H1 (cell line): Measurements from ENCODE around the gene HSD11B1L. TPM values are rescaled to one million over a fixed set of nuclear protein-coding genes. Genes with fewer than 3 reads are reported as not detected.
A peak's percentile ranks its signal among the peaks of the same experiment; 100 is the strongest.

ENCODE experiments used
- CTCF ChIA-PET: fragments of 300-600 bp; sonication (Branson Sonifier 250); formaldehyde crosslinking; loops from one replicate; lab custom pipeline; 2021; ENCODE audit not compliant: partially characterized antibody; lab: Charles Lee
- POLR2A ChIA-PET: fragments of 300-600 bp; sonication (Branson Sonifier 250); formaldehyde crosslinking; loops from one replicate; lab custom pipeline; 2021; ENCODE audit warnings: inconsistent platforms; ENCODE audit not compliant: partially characterized antibody; lab: Charles Lee
- DNase-seq, 2 experiments: peaks; one replicate each; pipeline versions ENCODE4 v3.0.0 to v3.0.0-alpha.2; 2010 to 2022; ENCODE audit warnings: low spot score in 2 of 2, low read depth in 1 of 2, mixed read lengths in 1 of 2
- FAIRE-seq: peaks from 2 replicates; lab custom pipeline; 2011; peaks lifted over from hg19 to GRCh38; lab: Jason Lieb, UNC
- H2AFZ ChIP-seq: 2 replicates; pipeline ENCODE4 v1.8.1; 2012; ENCODE audit warnings: low read length, inconsistent platforms
- H2AK5ac ChIP-seq: 2 replicates; pipeline ENCODE4 v1.6.1; 2013; ENCODE audit warnings: low read depth, low read length
- H2BK120ac ChIP-seq: replicated peaks from 2 replicates; pipeline ENCODE3; 2013; ENCODE audit warnings: low read depth, low read length, inconsistent platforms
- H2BK12ac ChIP-seq: 2 replicates; pipeline ENCODE4 v1.6.1; 2013; ENCODE audit warnings: low read depth, low read length
- H2BK15ac ChIP-seq: 2 replicates; pipeline ENCODE4 v1.6.1; 2013; ENCODE audit warnings: low read length
- H2BK20ac ChIP-seq: 2 replicates; pipeline ENCODE4 v1.6.1; 2013; ENCODE audit warnings: low read length
- H2BK5ac ChIP-seq: 2 replicates; pipeline ENCODE4 v1.6.1; 2013; ENCODE audit warnings: low read depth, low read length
- H3K14ac ChIP-seq: 2 replicates; pipeline ENCODE4 v1.6.1; 2013; ENCODE audit warnings: inconsistent platforms; ENCODE audit not compliant: insufficient read length
- H3K18ac ChIP-seq: 2 replicates; pipeline ENCODE4 v1.6.1; 2013; ENCODE audit warnings: low read length; ENCODE audit errors: extremely low read depth
- H3K23ac ChIP-seq: 2 replicates; pipeline ENCODE4 v1.6.1; 2013; ENCODE audit warnings: inconsistent platforms; ENCODE audit not compliant: insufficient read length
- H3K23me2 ChIP-seq: 2 replicates; pipeline ENCODE4 v1.6.1; 2013; ENCODE audit warnings: low read depth, low read length
- H3K27ac ChIP-seq: 2 replicates; pipeline ENCODE4 v1.6.1; 2011; ENCODE audit warnings: low read depth, low read length, inconsistent platforms
- H3K27me3 ChIP-seq, 4 experiments: replicated peaks in 1 of 4; 1 replicate in 1 of 4; 2 replicates in 3 of 4; pipeline versions ENCODE4 v1.6.1 to v1.8.1; 2011 to 2013; ENCODE audit warnings: low read length in 3 of 4, mild to moderate bottlenecking in 3 of 4, inconsistent platforms in 2 of 4, mixed read lengths in 2 of 4, moderate library complexity in 1 of 4; ENCODE audit not compliant: control insufficient read depth in 3 of 4, insufficient read depth in 3 of 4; ENCODE audit errors: extremely low read depth in 1 of 4
- H3K36me3 ChIP-seq, 4 experiments: 2 replicates each; pipeline versions ENCODE4 v1.6.1 to v1.8.1; 2011 to 2013; ENCODE audit warnings: mild to moderate bottlenecking in 4 of 4, low read length in 3 of 4, moderate library complexity in 2 of 4, control low read depth in 1 of 4, inconsistent platforms in 1 of 4; ENCODE audit not compliant: insufficient read depth in 4 of 4, control insufficient read depth in 2 of 4
- H3K4ac ChIP-seq: replicated peaks from 2 replicates; pipeline ENCODE3; 2013; ENCODE audit warnings: low read length, low read depth, mixed read lengths, inconsistent platforms; ENCODE audit not compliant: insufficient read length
- H3K4me1 ChIP-seq, 4 experiments: replicated peaks in 1 of 4; 1 replicate in 1 of 4; 2 replicates in 3 of 4; pipeline versions ENCODE4 v1.6.1 to v1.8.1; 2011 to 2013; ENCODE audit warnings: low read length in 3 of 4, inconsistent platforms in 2 of 4, mixed read lengths in 1 of 4; ENCODE audit not compliant: insufficient read depth in 4 of 4, control insufficient read depth in 3 of 4
- H3K4me2 ChIP-seq, 2 experiments: 2 replicates each; pipeline versions ENCODE4 v1.6.1 to v1.8.1; 2011 to 2013; ENCODE audit warnings: low read depth in 2 of 2, low read length in 2 of 2, control low read depth in 1 of 2, inconsistent platforms in 1 of 2, mild to moderate bottlenecking in 1 of 2; ENCODE audit not compliant: insufficient read depth in 1 of 2
- H3K4me3 ChIP-seq, 4 experiments: fragments of 200-600, 300-600 bp in 1 of 4; sonication (generic), shearing (Covaris generic), sonication (Bioruptor Twin) in 1 of 4; 2 replicates each; pipeline versions ENCODE4 v1.5.1 to v1.8.1; 2011 to 2016; ENCODE audit warnings: low read length in 4 of 4, low read depth in 3 of 4, control low read depth in 2 of 4, inconsistent platforms in 2 of 4, mild to moderate bottlenecking in 2 of 4, mixed read lengths in 1 of 4, moderate library complexity in 1 of 4; ENCODE audit not compliant: insufficient read depth in 2 of 4; ENCODE audit errors: extremely low read depth in 1 of 4
- H3K56ac ChIP-seq: replicated peaks from 2 replicates; pipeline ENCODE3; 2013; ENCODE audit warnings: low read depth, mild to moderate bottlenecking, mixed read lengths, low read length, inconsistent platforms; ENCODE audit not compliant: insufficient read length
- H3K79me1 ChIP-seq: 2 replicates; pipeline ENCODE4 v1.6.1; 2013; ENCODE audit warnings: low read depth, low read length, control low read depth
- H3K79me2 ChIP-seq, 2 experiments: 2 replicates each; pipeline versions ENCODE4 v1.6.1 to v1.8.1; 2012 to 2013; ENCODE audit warnings: low read length in 2 of 2, mild to moderate bottlenecking in 2 of 2, inconsistent platforms in 1 of 2; ENCODE audit not compliant: insufficient read depth in 2 of 2, control insufficient read depth in 1 of 2
- H3K9ac ChIP-seq, 4 experiments: replicated peaks in 1 of 4; 1 replicate in 1 of 4; 2 replicates in 3 of 4; pipeline versions ENCODE4 v1.6.1 to v1.8.1; 2011 to 2013; ENCODE audit warnings: low read depth in 3 of 4, low read length in 3 of 4, control low read depth in 2 of 4, mild to moderate bottlenecking in 2 of 4, moderate library complexity in 2 of 4, inconsistent platforms in 1 of 4; ENCODE audit errors: extremely low read depth in 1 of 4
- H3K9me3 ChIP-seq, 2 experiments: 2 replicates each; pipeline versions ENCODE4 v1.6.1 to v1.8.1; 2012 to 2013; ENCODE audit warnings: mild to moderate bottlenecking in 2 of 2, moderate library complexity in 2 of 2, control low read depth in 1 of 2, inconsistent platforms in 1 of 2, low read depth in 1 of 2, low read length in 1 of 2, mixed read lengths in 1 of 2; ENCODE audit not compliant: insufficient read depth in 2 of 2
- H4K20me1 ChIP-seq, 2 experiments: replicated peaks in 1 of 2; 2 replicates each; pipeline versions ENCODE3 to v1.8.1; 2011 to 2013; ENCODE audit warnings: inconsistent platforms in 2 of 2, low read length in 2 of 2, mild to moderate bottlenecking in 1 of 2; ENCODE audit not compliant: insufficient read depth in 2 of 2, control insufficient read depth in 1 of 2
- H4K5ac ChIP-seq: 2 replicates; pipeline ENCODE4 v1.6.1; 2013; ENCODE audit warnings: low read length, low read depth, mixed read lengths, inconsistent platforms; ENCODE audit not compliant: insufficient read length
- H4K8ac ChIP-seq: 2 replicates; pipeline ENCODE4 v1.8.0; 2013; ENCODE audit warnings: mild to moderate bottlenecking, moderate library complexity, low read length, inconsistent platforms; ENCODE audit not compliant: insufficient read depth; ENCODE audit errors: extremely low read depth
- H4K91ac ChIP-seq: replicated peaks from 2 replicates; pipeline ENCODE3; 2013; ENCODE audit warnings: low read length, mixed read lengths, inconsistent platforms; ENCODE audit not compliant: insufficient read length
- CEBPB ChIP-seq: IDR thresholded peaks from 2 replicates; pipeline ENCODE4 v1.6.1; 2012; ENCODE audit warnings: low read depth, low read length
- KDM1A ChIP-seq: fragments of 200-600, 300-600 bp; sonication (generic); IDR thresholded peaks from 2 replicates; pipeline ENCODE4 v1.7.1; 2016; ENCODE audit warnings: mild to moderate bottlenecking, low read length, borderline replicate concordance
- RFX5 ChIP-seq: IDR thresholded peaks from 2 replicates; pipeline ENCODE4 v1.6.1; 2011; ENCODE audit warnings: low read depth, low read length, improper control_type of control experiment, borderline replicate concordance
- WGBS, 2 experiments: shearing (Covaris generic) in 1 of 2; methylation state at CpG; one replicate each; pipeline versions ENCODE4 v1.1.6 to v1.1.7; 2013 to 2015; ENCODE audit warnings: low lambda C conversion rate in 2 of 2, mixed read lengths in 2 of 2, inconsistent platforms in 1 of 2, low coverage in 1 of 2, missing lambda C conversion rate in 1 of 2; ENCODE audit not compliant: insufficient replicate concordance in 2 of 2, insufficient coverage in 1 of 2, insufficient read length in 1 of 2; ENCODE audit errors: extremely low coverage in 1 of 2, missing lambda C conversion rate in 1 of 2; 5-methylcytosine and 5-hydroxymethylcytosine counted together
- polyA plus RNA-seq, 7 experiments: library from polyadenylated mRNA; depleted of rRNA in 3 of 7; stranded (reverse) in 5 of 7; unstranded in 2 of 7; fragments of >200 nt in 5 of 7; fragments of 200-250 nt in 2 of 7; gene quantifications; 1 replicate in 5 of 7; 2 replicates in 1 of 7; 4 replicates in 1 of 7; pipeline versions ENCODE4 v1.2.1 to v1.2.3, GENCODE V29; 2011 to 2013; ENCODE audit warnings: missing spikeins in 2 of 7, mixed read lengths in 2 of 7
- total RNA-seq: library from RNA; stranded (reverse); fragmentation: NEBNext Ultra II Directional; extraction: Animal tissue kit (Norgen Biotek cat#: 25700); gene quantifications from 2 replicates; pipeline ENCODE4 v1.2.1, GENCODE V29; 2021

The HSD11B1L gene
- total and polyA plus RNA-seq, 2 of the 8 experiments (the other 6 are each of a cell fraction or from before 2014, with no cell fraction given), result 8.2 to 20.6 TPM

- H3K4me1 ChIP-seq, result no peaks in the 10 kb centered on the region
- no peak overlapping the region for H3K4ac ChIP-seq
- H4K8ac ChIP-seq, result no peak overlapping the region; the same call in 1 of the 2 replicates
- H3K9ac ChIP-seq, result peak overlapping the region in 2 of 4 experiments; percentile 8 to 10; a peak in 1 of 7 replicates
- H3K4me2 ChIP-seq, result no peak overlapping the region
- H3K36me3 ChIP-seq, result peaks cover 34 to 88% (median 79%) of the 10 kb centered on the region in 4 experiments
- no peak overlapping the region for H2BK15ac ChIP-seq
- ChIA-PET CTCF (no interaction called here), POLR2A (interaction anchor here (0.7 to 1.0 kb wide), 2 partner anchors 11 to 20 kb away, joined by 3 to 4 read pairs; no protein-coding TSS in a partner anchor)
- no peaks in the 10 kb centered on the region for H3K9me3 ChIP-seq
- H2BK20ac ChIP-seq, result no peak overlapping the region
- H3K79me1 ChIP-seq, result peaks cover 5% of the 10 kb centered on the region
- no peak overlapping the region; the same call in 1 of the 2 replicates for H3K27ac ChIP-seq
- 98% methylated on average over 4 of the region's 4 CpGs; no CpG with 5 or more reads in 1 of the 2 experiments for WGBS, 2 experiments
- H2BK5ac ChIP-seq, result no peak overlapping the region
- no peak overlapping the region for H3K4me3 ChIP-seq
- H4K5ac ChIP-seq, result no peak overlapping the region
- no peak overlapping the region for H3K18ac ChIP-seq
- no peak overlapping the region for H3K23ac ChIP-seq
- H3K79me2 ChIP-seq, result peaks cover 0 to 47% of the 10 kb centered on the region in 2 experiments; a peak in 2 of 4 replicates
- no peak overlapping the region for H2BK12ac ChIP-seq
- FAIRE-seq (no peak), DNase-seq (no peak)
- TF ChIP-seq CEBPB (no peak), KDM1A (no peak), RFX5 (no peak)
- no peak overlapping the region for H4K91ac ChIP-seq
- H4K20me1 ChIP-seq, result peaks cover 14 to 20% of the 10 kb centered on the region in 2 experiments
- no peak overlapping the region for H3K14ac ChIP-seq
- no peak overlapping the region for H2BK120ac ChIP-seq
- no peaks in the 10 kb centered on the region for H3K27me3 ChIP-seq
- H3K56ac ChIP-seq, result no peak overlapping the region
- no peak overlapping the region for H2AFZ ChIP-seq
- H3K23me2 ChIP-seq, result no peaks in the 10 kb centered on the region
- H2AK5ac ChIP-seq, result no peak overlapping the region
Measured at GRCh38 chr19:5646703-5647102, 34.1 kb upstream of the HSD11B1L start.
